HUES48 (cell line): ENCODE data around the gene CLEC4C.

Experiments
- H3K27ac ChIP-seq: one replicate; pipeline ENCODE4 v1.7.0; 2013; ENCODE audit warnings: low read depth, low read length, inconsistent platforms
- H3K27me3 ChIP-seq: 2 replicates; pipeline ENCODE4 v1.6.1; 2013; ENCODE audit warnings: mild to moderate bottlenecking, low read length; ENCODE audit not compliant: control insufficient read depth, insufficient read depth
- H3K36me3 ChIP-seq: 2 replicates; pipeline ENCODE4 v1.6.1; 2013; ENCODE audit warnings: low read length; ENCODE audit not compliant: control insufficient read depth, insufficient read depth
- H3K4me1 ChIP-seq: 2 replicates; pipeline ENCODE4 v1.6.1; 2013; ENCODE audit warnings: mild to moderate bottlenecking, low read length; ENCODE audit not compliant: control insufficient read depth, insufficient read depth
- H3K4me3 ChIP-seq: 2 replicates; pipeline ENCODE4 v1.5.1; 2013; ENCODE audit warnings: mild to moderate bottlenecking, low read depth, low read length
- H3K9ac ChIP-seq: 2 replicates; pipeline ENCODE4 v1.6.1; 2013; ENCODE audit warnings: mild to moderate bottlenecking, low read depth, low read length, moderate library complexity
- H3K9me3 ChIP-seq: 2 replicates; pipeline ENCODE4 v1.6.1; 2013; ENCODE audit warnings: low read length; ENCODE audit not compliant: control insufficient read depth, insufficient read depth

The CLEC4C gene

DNA sequence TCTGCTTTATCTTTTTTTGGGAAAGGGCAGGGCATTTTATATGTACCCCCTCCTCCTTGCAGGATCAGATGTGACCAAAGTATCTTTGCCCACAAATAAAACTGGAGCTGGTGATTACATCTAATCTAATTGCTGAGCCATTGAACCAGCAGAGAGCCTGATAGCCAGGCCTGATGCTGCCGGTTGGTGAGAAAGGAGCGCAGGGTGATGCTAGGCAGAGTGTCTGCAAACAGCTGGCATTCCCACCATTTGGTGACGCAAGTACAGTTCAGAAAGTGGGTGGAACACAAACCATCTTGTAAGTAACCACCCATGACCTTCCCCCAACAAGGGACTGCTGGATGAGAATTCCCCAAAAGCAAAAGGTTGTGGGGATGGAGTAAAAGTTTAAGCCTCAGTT is 23.2 kb downstream of the CLEC4C start:
- Histone ChIP-seq H3K27ac (no peak overlapping the region), H3K4me3 (no peak overlapping the region), H3K9ac (no peak overlapping the region), H3K4me1 (no peaks in the 10 kb centered on the region), H3K36me3 (no peaks in the 10 kb centered on the region), H3K27me3 (no peaks in the 10 kb centered on the region), H3K9me3 (no peaks in the 10 kb centered on the region)

DNA sequence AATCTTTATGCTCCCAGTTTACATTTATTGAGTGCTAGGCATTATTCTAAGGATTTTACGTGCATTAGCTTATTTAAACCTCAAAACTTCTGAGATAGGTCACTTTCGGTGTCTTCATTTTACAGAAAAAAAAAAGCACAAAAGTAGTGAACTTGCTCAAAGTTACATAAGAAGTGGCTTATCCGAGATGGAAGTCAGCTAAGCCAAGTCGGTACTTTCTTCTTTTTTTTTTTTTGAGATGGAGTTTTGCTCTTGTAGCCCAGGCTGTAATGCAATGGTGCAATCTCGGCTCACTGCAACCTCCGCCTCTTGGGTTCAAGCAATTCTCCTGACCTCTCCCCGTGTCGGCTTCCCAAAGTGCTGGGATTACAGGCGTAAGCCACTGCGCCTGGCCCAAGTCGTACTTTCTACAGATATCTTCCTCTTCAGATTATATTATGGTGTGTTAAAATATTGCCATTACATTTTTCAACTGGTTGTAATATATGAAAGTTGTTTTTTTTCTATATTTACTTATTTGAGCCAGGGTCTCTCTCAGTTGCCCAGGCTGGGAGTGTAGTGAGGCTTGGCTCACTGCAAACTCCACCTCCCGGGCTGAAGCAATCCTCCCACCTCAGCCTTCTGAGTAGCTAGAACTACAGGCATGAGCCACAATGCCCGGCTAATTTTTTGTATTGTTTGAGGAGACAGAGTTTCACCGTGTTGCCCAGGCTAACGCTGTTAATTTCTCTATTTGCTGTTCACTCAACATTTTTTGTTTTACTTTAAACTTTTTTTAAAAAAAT is 27.0 kb downstream of the CLEC4C start:
- H3K27me3 ChIP-seq = no peaks in the 10 kb centered on the region
- no peaks in the 10 kb centered on the region for H3K36me3 ChIP-seq
- H3K27ac ChIP-seq = no peak overlapping the region
- H3K4me1 ChIP-seq = peaks cover 3% of the 10 kb centered on the region
- H3K4me3 ChIP-seq = no peak overlapping the region
- no peaks in the 10 kb centered on the region for H3K9me3 ChIP-seq
- no peak overlapping the region for H3K9ac ChIP-seq

- Histone ChIP-seq H3K27ac (no peak overlapping the region), H3K9ac (no peak overlapping the region), H3K36me3 (no peaks in the 10 kb centered on the region), H3K4me1 (peaks cover 6% of the 10 kb centered on the region), H3K27me3 (no peaks in the 10 kb centered on the region), H3K4me3 (no peak overlapping the region), H3K9me3 (no peaks in the 10 kb centered on the region)
Measured at GRCh38 chr12:7716381-7716780, 30.8 kb downstream of the CLEC4C start.

- Histone ChIP-seq H3K4me3 (no peak overlapping the region), H3K9ac (no peak overlapping the region), H3K4me1 (peaks cover 19% of the 10 kb centered on the region), H3K27ac (no peak overlapping the region), H3K36me3 (no peaks in the 10 kb centered on the region), H3K9me3 (no peaks in the 10 kb centered on the region), H3K27me3 (no peaks in the 10 kb centered on the region)
Measured at GRCh38 chr12:7712841-7713442, 34.2 kb downstream of the CLEC4C start.

DNA sequence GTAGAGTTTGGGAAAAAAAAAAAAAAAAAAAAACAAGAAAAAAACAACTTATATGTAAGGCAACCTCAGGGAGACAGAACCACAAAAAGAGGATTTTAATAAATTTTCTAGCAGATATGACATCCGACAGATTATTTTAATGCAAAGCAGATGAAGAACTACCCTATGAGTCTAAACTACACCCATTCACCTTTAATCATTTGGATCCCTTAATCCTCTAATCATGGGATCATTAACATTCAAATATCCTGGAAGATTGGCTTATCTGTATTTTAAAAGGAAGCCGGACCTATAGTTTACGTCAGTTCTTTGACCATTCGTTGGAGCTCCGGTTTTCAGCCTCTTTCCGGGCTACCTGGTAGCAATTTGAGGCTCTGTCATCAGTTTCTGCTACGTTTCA is 36.0 kb downstream of the CLEC4C start, which contains the start of gene DPPA3:
Gene DPPA3, plus strand, starts transcription at position 301 of the 400 bp plus-strand sequence. CDS start 138 bp downstream, outside the sequence.
- no peaks in the 10 kb centered on the region for H3K36me3 ChIP-seq
- H3K9me3 ChIP-seq = no peaks in the 10 kb centered on the region
- peaks cover 15% of the 10 kb centered on the region for H3K4me1 ChIP-seq
- peak within 1 kb of the TSS; percentile 20 for H3K27ac ChIP-seq
- H3K4me3 ChIP-seq = no peak within 1 kb of the TSS
- H3K9ac ChIP-seq = no peak within 1 kb of the TSS
- no peaks in the 10 kb centered on the region for H3K27me3 ChIP-seq

DNA sequence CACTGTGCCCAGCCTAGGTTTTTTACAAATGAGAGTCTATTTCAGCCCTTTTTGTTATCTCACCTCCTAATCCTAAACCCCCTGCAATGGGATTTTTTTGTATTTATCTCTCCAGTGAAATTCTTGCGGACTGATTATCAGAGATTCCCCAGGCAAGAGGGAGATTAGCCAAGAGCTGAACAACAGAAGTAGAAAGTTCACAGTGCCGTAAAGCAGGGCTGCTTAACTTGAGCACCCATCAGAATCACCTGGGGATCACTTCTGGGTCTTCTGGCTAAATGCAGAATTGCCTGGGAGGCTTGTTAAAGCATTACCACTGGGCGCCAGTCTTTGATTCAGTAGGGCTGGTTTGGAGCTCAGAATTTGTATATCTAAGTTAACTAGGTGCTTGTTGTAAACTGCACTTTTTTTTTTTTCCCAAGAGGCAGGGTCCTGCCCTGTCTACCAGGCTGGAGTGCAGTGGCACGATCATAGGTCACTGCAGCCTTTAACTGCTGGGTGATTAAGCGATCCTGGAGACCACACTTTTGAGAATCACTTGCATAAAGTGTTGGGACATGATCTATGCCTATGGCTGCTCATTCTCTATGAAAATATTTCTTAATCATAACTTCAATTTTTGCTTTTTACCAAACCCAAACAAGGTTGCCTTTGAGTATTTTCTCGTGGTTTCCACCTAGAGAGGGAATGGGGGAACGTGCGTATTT is 37.1 kb downstream of the CLEC4C start:
- Histone ChIP-seq H3K4me1 (peaks cover 15% of the 10 kb centered on the region), H3K27me3 (no peaks in the 10 kb centered on the region), H3K27ac (peak overlapping the region; percentile 20), H3K36me3 (no peaks in the 10 kb centered on the region), H3K9ac (no peak overlapping the region), H3K9me3 (no peaks in the 10 kb centered on the region), H3K4me3 (no peak overlapping the region)

DNA sequence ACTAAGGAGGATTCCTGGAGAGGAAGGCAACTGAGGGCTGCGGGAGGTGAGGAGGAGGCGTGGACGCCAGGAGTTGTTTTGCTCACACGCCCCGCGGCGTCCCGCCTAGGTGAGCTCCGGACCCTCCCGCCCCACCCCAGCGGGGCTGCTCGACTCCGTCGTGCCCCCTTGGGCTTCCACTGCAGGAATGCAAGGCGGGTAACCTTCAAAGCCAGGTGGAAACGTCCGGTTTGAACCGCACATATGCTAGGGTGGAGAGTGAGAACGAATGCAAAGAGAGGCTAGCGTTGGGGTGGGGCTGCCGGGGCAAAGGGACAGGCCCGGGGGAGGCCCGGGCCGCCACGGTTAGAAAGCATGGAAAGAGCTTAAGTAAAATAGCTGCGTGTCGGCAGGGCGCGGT is 41.3 kb downstream of the CLEC4C start:
- Histone ChIP-seq H3K9me3 (no peaks in the 10 kb centered on the region), H3K27me3 (no peaks in the 10 kb centered on the region), H3K36me3 (no peaks in the 10 kb centered on the region), H3K4me1 (peaks cover 8% of the 10 kb centered on the region), H3K9ac (no peak overlapping the region), H3K4me3 (no peak overlapping the region), H3K27ac (no peak overlapping the region)

DNA sequence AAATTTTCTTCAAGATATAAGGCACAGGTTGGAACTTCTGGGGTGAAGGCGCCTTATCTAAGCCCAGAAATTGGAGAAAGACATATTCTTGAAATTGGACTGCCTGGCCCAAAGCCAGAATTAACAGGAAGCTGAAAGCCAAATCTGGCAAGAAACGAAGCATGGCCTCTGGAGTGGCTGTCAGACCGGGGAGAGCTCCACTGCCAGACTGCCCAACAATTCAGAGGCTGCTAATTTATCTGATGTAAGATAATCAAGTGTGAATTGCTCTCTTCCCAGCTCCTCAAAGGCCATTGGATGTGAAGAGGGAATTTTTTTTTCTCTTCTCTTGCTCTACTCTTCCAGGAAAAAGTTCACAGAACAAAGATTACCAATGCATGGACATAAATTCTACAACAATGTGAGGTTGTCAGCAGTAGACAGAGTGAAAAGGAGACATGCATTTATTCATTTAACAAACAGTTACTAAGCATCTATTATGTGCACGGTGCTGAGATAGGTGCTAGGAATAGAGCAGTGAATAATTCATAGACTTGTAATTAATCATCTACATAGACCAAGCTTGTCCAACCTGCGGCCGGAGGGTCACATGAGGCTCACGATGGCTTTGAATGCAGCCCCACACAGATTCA is 51.5 kb downstream of the CLEC4C start, which contains the start of gene GDF3:
Gene GDF3, minus strand, starts transcription at position 210 of the 632 bp plus-strand sequence. Its CDS starts 47 bp downstream, at position 163.
- Histone ChIP-seq H3K4me1 (peaks cover 23% of the 10 kb centered on the region), H3K9ac (peak within 1 kb of the TSS; percentile 30; the same call in 1 of the 2 replicates)

DNA sequence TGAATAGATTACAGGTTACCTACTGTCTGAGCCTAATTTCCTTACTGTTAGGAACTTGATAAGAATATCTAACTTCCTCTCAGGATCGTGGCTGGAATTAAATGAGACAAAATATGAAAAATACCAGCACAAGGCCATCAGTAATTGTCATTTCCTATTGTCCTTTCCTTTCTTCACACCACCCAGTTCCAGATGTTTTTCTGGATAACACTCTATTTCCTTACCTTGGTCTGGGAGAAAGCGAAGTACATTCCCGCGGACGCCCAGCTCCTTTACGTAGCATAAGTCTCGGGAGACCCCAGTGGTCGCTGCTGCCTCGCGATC is 52.0 kb downstream of the CLEC4C start:
- no peaks in the 10 kb centered on the region for H3K27me3 ChIP-seq
- peak overlapping the region; percentile 30; the same call in 1 of the 2 replicates for H3K9ac ChIP-seq
- H3K4me1 ChIP-seq = peaks cover 23% of the 10 kb centered on the region
- H3K4me3 ChIP-seq = peak overlapping the region; percentile 24; the same call in 1 of the 2 replicates
- peak overlapping the region; percentile 90 for H3K27ac ChIP-seq
- H3K9me3 ChIP-seq = no peaks in the 10 kb centered on the region
- H3K36me3 ChIP-seq = no peaks in the 10 kb centered on the region

More for the DNA sequence above, 51.5 kb downstream of the CLEC4C start, which contains the start of gene GDF3:
- Histone ChIP-seq H3K9me3 (no peaks in the 10 kb centered on the region), H3K27ac (peak within 1 kb of the TSS; percentile 90), H3K36me3 (no peaks in the 10 kb centered on the region), H3K4me3 (peak within 1 kb of the TSS; percentile 24), H3K27me3 (no peaks in the 10 kb centered on the region)

GRCh38 chr12:7694556-7695236 is 52.5 kb downstream of the CLEC4C start:
- no peaks in the 10 kb centered on the region for H3K27me3 ChIP-seq
- H3K4me3 ChIP-seq = peak overlapping the region; percentile 24
- H3K4me1 ChIP-seq = peaks cover 23% of the 10 kb centered on the region
- peak overlapping the region; percentile 90 for H3K27ac ChIP-seq
- H3K9me3 ChIP-seq = no peaks in the 10 kb centered on the region
- no peak overlapping the region; the same call in 1 of the 2 replicates for H3K9ac ChIP-seq
- H3K36me3 ChIP-seq = peaks cover 4% of the 10 kb centered on the region; the same call in 1 of the 2 replicates
